ENCODE data around the gene APOO.

The APOO gene

DNA sequence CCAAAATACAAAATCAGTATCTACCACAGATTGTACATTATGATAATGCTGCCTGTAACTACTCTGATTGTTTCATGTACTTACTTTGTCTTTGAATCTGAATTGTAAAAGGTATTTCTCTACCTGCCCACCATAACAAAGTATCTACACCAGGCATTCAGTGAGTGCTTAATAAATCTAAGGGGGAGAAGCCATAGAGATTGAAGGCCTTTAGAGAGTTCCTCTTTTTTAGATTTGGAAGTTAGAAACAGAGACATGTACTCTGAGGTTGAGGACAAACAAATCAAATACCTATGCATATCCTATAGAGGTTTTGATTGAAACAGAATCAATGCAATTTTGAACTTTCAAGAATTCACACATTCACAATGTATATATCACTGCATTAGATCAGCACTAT, 82.1 kb downstream of the APOO start:
- Histone ChIP-seq H3K9me3 (ENCODE audit: control insufficient read depth in 2 of 2, low read length in 2 of 2) (no peaks in the 10 kb centered on the region), H3K27me3 (ENCODE audit: control insufficient read depth in 2 of 2, insufficient read depth in 2 of 2, low read length in 2 of 2) (no peaks in the 10 kb centered on the region), H3K27ac (ENCODE audit: low read depth in 2 of 2, low read length in 2 of 2) (no peak overlapping the region), H3K4me3 (ENCODE audit: low read length in 2 of 2) (no peak overlapping the region), H3K9ac (ENCODE audit: low read depth in 1 of 2, low read length in 2 of 2) (no peak overlapping the region), H3K36me3 (ENCODE audit: control insufficient read depth in 2 of 2, insufficient read depth in 2 of 2, low read length in 2 of 2) (no peaks in the 10 kb centered on the region), H3K4me1 (ENCODE audit: control insufficient read depth in 2 of 2, insufficient read depth in 2 of 2, low read length in 2 of 2) (peaks cover 5 to 6% of the 10 kb centered on the region in 2 donors)

DNA sequence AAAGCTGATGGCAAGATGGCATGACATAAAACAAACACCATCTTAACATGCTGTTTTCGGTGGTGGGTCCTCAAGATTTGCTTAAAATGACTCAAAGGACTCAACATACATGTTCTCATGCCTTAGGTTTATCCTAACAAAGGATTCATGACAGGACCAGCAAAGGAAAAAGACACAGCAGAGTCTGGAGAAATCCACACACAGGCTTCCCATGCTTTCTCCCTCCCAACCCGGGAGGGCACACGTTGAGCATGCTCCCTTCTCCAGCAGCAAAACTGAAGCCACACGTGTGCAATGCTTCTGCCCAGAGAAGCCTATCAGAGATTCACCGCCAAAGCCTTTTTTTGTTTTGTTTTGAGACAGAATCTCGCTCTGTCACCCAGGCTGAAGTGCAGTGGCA, 84.9 kb downstream of the APOO start:
- peak overlapping the region in 1 of 2 donors; percentile 7 for H3K4me3 ChIP-seq (ENCODE audit: low read length in 2 of 2)
- no peaks in the 10 kb centered on the region for H3K27me3 ChIP-seq (ENCODE audit: control insufficient read depth in 2 of 2, insufficient read depth in 2 of 2, low read length in 2 of 2)
- H3K36me3 ChIP-seq (ENCODE audit: control insufficient read depth in 2 of 2, insufficient read depth in 2 of 2, low read length in 2 of 2) = no peaks in the 10 kb centered on the region
- H3K9me3 ChIP-seq (ENCODE audit: control insufficient read depth in 2 of 2, low read length in 2 of 2) = no peaks in the 10 kb centered on the region
- H3K4me1 ChIP-seq (ENCODE audit: control insufficient read depth in 2 of 2, insufficient read depth in 2 of 2, low read length in 2 of 2) = peaks cover 5 to 6% of the 10 kb centered on the region in 2 donors
- H3K9ac ChIP-seq (ENCODE audit: low read depth in 1 of 2, low read length in 2 of 2) = peak overlapping the region in 1 of 2 donors; percentile 24
- H3K27ac ChIP-seq (ENCODE audit: low read depth in 2 of 2, low read length in 2 of 2) = peak overlapping the region; percentile 51 to 69

DNA sequence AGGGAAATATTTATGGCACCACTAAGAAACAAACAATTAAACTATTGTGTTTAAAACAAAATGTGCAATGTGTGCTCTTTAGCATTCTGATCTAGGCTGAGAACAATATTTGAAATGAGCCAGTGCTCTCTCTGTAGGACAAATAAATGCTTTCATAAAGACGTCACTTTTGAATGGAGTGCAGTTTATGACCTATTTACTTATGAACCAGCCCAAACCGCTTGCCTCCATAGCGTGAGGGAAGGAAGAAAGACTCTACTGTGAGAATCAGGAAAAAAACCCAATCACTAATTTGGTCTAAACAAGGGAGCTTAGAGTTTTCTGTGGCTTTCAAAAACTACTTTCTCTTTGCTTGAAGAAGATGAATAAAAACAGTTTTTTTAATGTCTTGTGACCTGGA, 85.3 kb downstream of the APOO start:
- H3K27me3 ChIP-seq (ENCODE audit: control insufficient read depth in 2 of 2, insufficient read depth in 2 of 2, low read length in 2 of 2) = no peaks in the 10 kb centered on the region
- H3K9me3 ChIP-seq (ENCODE audit: control insufficient read depth in 2 of 2, low read length in 2 of 2) = no peaks in the 10 kb centered on the region
- H3K9ac ChIP-seq (ENCODE audit: low read depth in 1 of 2, low read length in 2 of 2) = no peak overlapping the region
- H3K36me3 ChIP-seq (ENCODE audit: control insufficient read depth in 2 of 2, insufficient read depth in 2 of 2, low read length in 2 of 2) = no peaks in the 10 kb centered on the region
- peak overlapping the region; percentile 69 to 82 for H3K27ac ChIP-seq (ENCODE audit: low read depth in 2 of 2, low read length in 2 of 2)
- peak overlapping the region in 1 of 2 donors; percentile 7 for H3K4me3 ChIP-seq (ENCODE audit: low read length in 2 of 2)
- peaks cover 5 to 6% of the 10 kb centered on the region in 2 donors for H3K4me1 ChIP-seq (ENCODE audit: control insufficient read depth in 2 of 2, insufficient read depth in 2 of 2, low read length in 2 of 2)

DNA sequence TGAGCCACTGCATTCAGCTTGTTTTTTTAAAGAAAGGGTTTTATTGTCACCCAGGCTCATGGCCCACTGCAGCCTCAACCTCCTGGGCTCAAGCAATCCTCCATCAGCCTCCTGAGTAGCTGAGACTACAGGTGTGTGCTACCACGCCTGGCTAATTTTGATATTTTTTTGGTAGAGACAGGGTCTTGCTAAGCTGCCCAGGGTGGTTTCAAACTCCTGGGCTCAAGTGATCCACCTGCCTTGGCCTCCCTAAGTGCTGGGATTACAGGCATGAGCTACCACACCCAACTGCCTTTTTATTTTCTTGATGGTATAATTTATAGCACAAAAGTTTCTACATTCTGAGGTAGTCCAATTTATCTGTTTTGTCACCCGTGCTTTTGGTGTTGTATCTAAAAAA, 85.9 kb downstream of the APOO start:
- no peaks in the 10 kb centered on the region for H3K9me3 ChIP-seq (ENCODE audit: control insufficient read depth in 2 of 2, low read length in 2 of 2)
- peak overlapping the region; percentile 69 to 82 for H3K27ac ChIP-seq (ENCODE audit: low read depth in 2 of 2, low read length in 2 of 2)
- no peak overlapping the region for H3K4me3 ChIP-seq (ENCODE audit: low read length in 2 of 2)
- H3K4me1 ChIP-seq (ENCODE audit: control insufficient read depth in 2 of 2, insufficient read depth in 2 of 2, low read length in 2 of 2) = peaks cover 6 to 9% of the 10 kb centered on the region in 2 donors
- no peaks in the 10 kb centered on the region for H3K36me3 ChIP-seq (ENCODE audit: control insufficient read depth in 2 of 2, insufficient read depth in 2 of 2, low read length in 2 of 2)
- peak overlapping the region in 1 of 2 donors; percentile 47 for H3K9ac ChIP-seq (ENCODE audit: low read depth in 1 of 2, low read length in 2 of 2)
- no peaks in the 10 kb centered on the region for H3K27me3 ChIP-seq (ENCODE audit: control insufficient read depth in 2 of 2, insufficient read depth in 2 of 2, low read length in 2 of 2)

DNA sequence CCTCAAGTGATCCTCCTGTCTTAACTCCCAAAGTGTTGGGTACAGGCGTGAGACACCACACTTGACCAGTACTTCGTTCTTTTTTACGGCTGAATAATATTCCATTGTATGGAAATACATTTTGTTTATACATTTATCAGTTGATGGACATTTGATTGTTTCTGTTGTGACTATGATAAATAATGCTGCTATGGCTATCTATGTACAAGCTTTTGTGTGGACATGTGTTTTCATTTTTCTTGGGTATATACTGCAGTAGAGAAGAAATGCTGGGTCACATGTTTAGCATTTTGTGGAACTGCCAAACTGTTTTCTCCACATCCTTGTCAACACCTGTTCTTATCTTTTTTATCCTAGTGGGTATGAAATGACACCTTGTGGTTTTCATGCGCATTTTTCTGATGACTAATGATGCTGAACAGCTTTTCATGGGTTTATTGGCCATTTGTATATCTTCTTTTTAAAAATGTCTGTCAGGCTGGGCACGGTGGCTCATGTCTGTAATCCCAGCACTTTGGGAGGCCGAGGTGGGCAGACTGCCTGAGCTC, 87.4 kb downstream of the APOO start:
- H3K9ac ChIP-seq (ENCODE audit: low read depth in 1 of 2, low read length in 2 of 2) = no peak overlapping the region
- H3K9me3 ChIP-seq (ENCODE audit: control insufficient read depth in 2 of 2, low read length in 2 of 2) = no peaks in the 10 kb centered on the region
- no peaks in the 10 kb centered on the region for H3K27me3 ChIP-seq (ENCODE audit: control insufficient read depth in 2 of 2, insufficient read depth in 2 of 2, low read length in 2 of 2)
- H3K4me1 ChIP-seq (ENCODE audit: control insufficient read depth in 2 of 2, insufficient read depth in 2 of 2, low read length in 2 of 2) = peaks cover 6 to 18% of the 10 kb centered on the region in 2 donors
- H3K4me3 ChIP-seq (ENCODE audit: low read length in 2 of 2) = no peak overlapping the region
- H3K36me3 ChIP-seq (ENCODE audit: control insufficient read depth in 2 of 2, insufficient read depth in 2 of 2, low read length in 2 of 2) = no peaks in the 10 kb centered on the region
- peak overlapping the region in 1 of 2 donors; percentile 30 for H3K27ac ChIP-seq (ENCODE audit: low read depth in 2 of 2, low read length in 2 of 2)

DNA sequence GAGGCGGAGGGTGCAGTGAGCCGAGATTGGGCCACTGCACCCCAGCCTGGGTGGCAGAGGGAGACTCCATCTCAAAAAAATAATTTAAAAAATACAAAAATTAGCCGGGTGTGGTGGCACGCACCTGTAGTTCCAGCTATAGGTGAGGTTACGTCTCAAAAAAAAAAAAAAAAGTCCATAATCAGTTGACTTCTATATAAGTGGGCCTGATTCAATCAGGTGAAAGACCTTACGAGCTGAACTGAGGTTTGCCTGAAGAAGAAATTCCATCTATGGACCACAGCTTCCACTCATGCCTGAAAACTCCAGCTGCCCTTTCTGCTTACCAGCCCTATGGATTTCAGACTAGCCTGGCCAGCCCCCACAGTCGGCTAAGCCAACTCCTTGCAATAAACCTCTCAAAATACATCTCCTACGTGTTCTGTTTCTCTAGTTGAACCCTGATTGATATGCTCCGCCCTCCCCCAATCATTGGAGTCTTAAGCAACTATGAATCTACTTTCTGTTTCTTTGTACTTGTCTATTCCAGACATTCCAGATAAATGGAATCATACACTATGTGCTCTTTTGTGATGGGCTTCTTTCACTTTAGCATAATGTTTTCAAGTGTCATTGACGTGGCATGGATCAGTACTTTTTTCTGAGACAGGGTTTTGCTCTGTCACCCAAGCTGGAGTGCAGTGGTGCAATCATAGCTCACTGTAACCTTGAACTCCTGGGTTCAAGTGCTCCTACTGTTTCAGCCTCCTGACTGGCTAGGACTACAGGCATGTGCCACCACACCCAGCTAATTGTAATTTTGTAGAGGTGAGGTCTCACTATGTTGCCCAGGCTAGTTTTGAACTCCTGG, 88.1 kb downstream of the APOO start:
- Histone ChIP-seq H3K27ac (ENCODE audit: low read depth in 2 of 2, low read length in 2 of 2) (peak overlapping the region in 1 of 2 donors; percentile 30), H3K4me3 (ENCODE audit: low read length in 2 of 2) (no peak overlapping the region), H3K9ac (ENCODE audit: low read depth in 1 of 2, low read length in 2 of 2) (no peak overlapping the region), H3K36me3 (ENCODE audit: control insufficient read depth in 2 of 2, insufficient read depth in 2 of 2, low read length in 2 of 2) (no peaks in the 10 kb centered on the region), H3K4me1 (ENCODE audit: control insufficient read depth in 2 of 2, insufficient read depth in 2 of 2, low read length in 2 of 2) (peaks cover 6 to 18% of the 10 kb centered on the region in 2 donors), H3K27me3 (ENCODE audit: control insufficient read depth in 2 of 2, insufficient read depth in 2 of 2, low read length in 2 of 2) (no peaks in the 10 kb centered on the region), H3K9me3 (ENCODE audit: control insufficient read depth in 2 of 2, low read length in 2 of 2) (no peaks in the 10 kb centered on the region)

DNA sequence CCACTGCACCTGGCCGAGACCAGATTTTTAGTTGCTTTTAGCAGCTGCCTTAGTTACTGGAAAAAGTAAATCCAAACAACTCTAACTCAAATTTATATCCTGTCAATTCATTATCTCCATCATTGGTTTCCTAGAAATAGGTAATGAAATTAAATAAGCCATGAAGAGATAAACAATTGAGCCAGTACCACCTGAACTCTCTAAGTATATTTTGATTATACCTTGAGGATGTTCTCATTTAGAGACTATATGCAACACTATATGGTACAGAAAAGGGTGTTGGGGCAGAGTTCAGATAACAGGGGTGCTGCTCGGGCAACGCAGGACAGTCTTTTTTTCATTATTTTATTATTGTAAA, 89.8 kb downstream of the APOO start:
- no peak overlapping the region for H3K4me3 ChIP-seq (ENCODE audit: low read length in 2 of 2)
- H3K27me3 ChIP-seq (ENCODE audit: control insufficient read depth in 2 of 2, insufficient read depth in 2 of 2, low read length in 2 of 2) = no peaks in the 10 kb centered on the region
- H3K9me3 ChIP-seq (ENCODE audit: control insufficient read depth in 2 of 2, low read length in 2 of 2) = no peaks in the 10 kb centered on the region
- H3K27ac ChIP-seq (ENCODE audit: low read depth in 2 of 2, low read length in 2 of 2) = no peak overlapping the region
- H3K4me1 ChIP-seq (ENCODE audit: control insufficient read depth in 2 of 2, insufficient read depth in 2 of 2, low read length in 2 of 2) = peaks cover 6 to 18% of the 10 kb centered on the region in 2 donors
- H3K36me3 ChIP-seq (ENCODE audit: control insufficient read depth in 2 of 2, insufficient read depth in 2 of 2, low read length in 2 of 2) = no peaks in the 10 kb centered on the region
- no peak overlapping the region for H3K9ac ChIP-seq (ENCODE audit: low read depth in 1 of 2, low read length in 2 of 2)

DNA sequence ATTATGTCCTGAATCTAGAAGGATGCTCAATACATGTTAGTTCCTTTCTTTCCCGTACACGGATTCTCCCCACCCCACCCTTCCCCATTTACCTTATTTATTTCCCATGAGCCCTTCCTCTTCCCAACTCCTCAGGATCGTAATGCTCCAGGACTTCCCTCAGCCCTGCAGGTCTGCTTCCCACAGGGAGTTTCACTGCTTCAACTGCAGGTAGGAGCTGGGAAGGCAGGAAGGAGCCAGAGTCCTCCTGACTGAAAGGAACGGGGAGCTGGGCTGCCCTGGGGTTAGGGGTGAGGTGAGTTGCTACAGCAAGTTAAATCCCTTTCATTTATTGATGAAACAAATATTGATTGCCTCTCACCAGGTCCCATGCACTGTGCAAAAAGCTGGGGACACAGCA, 91.6 kb downstream of the APOO start:
- Histone ChIP-seq H3K4me3 (ENCODE audit: low read length in 2 of 2) (no peak overlapping the region), H3K4me1 (ENCODE audit: control insufficient read depth in 2 of 2, insufficient read depth in 2 of 2, low read length in 2 of 2) (peaks cover 0 to 13% of the 10 kb centered on the region in 2 donors), H3K27ac (ENCODE audit: low read depth in 2 of 2, low read length in 2 of 2) (no peak overlapping the region), H3K9ac (ENCODE audit: low read depth in 1 of 2, low read length in 2 of 2) (no peak overlapping the region), H3K9me3 (ENCODE audit: control insufficient read depth in 2 of 2, low read length in 2 of 2) (no peaks in the 10 kb centered on the region), H3K27me3 (ENCODE audit: control insufficient read depth in 2 of 2, insufficient read depth in 2 of 2, low read length in 2 of 2) (no peaks in the 10 kb centered on the region), H3K36me3 (ENCODE audit: control insufficient read depth in 2 of 2, insufficient read depth in 2 of 2, low read length in 2 of 2) (no peaks in the 10 kb centered on the region)

DNA sequence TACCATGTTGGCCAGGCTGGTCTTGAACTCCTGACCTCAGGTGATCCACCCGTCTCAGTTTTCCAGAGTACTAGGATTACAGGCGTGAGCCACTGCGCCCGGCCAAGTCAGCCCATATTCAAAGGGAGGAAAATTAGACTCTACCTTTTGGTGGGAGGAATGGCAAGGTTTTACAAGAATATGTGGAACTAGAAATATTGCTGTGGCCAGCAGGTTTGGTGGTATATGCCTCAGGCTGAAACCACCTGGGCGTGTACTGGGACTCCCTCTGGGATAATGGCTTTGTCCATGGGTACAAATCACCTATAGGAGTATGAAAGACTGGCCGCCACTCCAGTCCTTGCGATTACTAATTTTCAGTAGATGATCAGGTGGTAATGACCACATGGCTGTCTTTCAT, 92.4 kb downstream of the APOO start:
- no peak overlapping the region for H3K27ac ChIP-seq (ENCODE audit: low read depth in 2 of 2, low read length in 2 of 2)
- H3K36me3 ChIP-seq (ENCODE audit: control insufficient read depth in 2 of 2, insufficient read depth in 2 of 2, low read length in 2 of 2) = no peaks in the 10 kb centered on the region
- peaks cover 0 to 13% of the 10 kb centered on the region in 2 donors for H3K4me1 ChIP-seq (ENCODE audit: control insufficient read depth in 2 of 2, insufficient read depth in 2 of 2, low read length in 2 of 2)
- no peaks in the 10 kb centered on the region for H3K27me3 ChIP-seq (ENCODE audit: control insufficient read depth in 2 of 2, insufficient read depth in 2 of 2, low read length in 2 of 2)
- no peaks in the 10 kb centered on the region for H3K9me3 ChIP-seq (ENCODE audit: control insufficient read depth in 2 of 2, low read length in 2 of 2)
- H3K4me3 ChIP-seq (ENCODE audit: low read length in 2 of 2) = no peak overlapping the region
- no peak overlapping the region for H3K9ac ChIP-seq (ENCODE audit: low read depth in 1 of 2, low read length in 2 of 2)

DNA sequence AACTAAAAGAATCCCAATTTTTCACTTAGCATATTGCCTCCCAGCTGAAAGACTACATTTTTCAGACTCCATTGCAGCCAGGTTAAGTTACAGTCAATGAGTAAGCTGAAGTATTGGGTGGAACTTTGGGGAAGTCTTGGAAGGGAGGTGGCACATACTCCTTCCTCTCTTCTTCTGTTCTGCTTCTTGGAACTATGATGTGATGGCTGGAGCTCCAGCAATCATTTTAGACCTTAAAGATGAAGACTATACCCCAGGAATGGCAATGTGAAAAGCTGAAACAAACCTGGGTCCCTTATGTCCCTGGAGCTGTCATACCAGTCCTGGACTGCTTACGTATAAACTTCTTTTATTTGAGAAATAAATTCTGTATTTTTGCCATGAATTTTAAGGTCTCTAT, 93.9 kb downstream of the APOO start:
- H3K4me3 ChIP-seq (ENCODE audit: low read length in 2 of 2) = no peak overlapping the region
- no peaks in the 10 kb centered on the region for H3K36me3 ChIP-seq (ENCODE audit: control insufficient read depth in 2 of 2, insufficient read depth in 2 of 2, low read length in 2 of 2)
- no peaks in the 10 kb centered on the region for H3K9me3 ChIP-seq (ENCODE audit: control insufficient read depth in 2 of 2, low read length in 2 of 2)
- no peaks in the 10 kb centered on the region for H3K27me3 ChIP-seq (ENCODE audit: control insufficient read depth in 2 of 2, insufficient read depth in 2 of 2, low read length in 2 of 2)
- peaks cover 0 to 13% of the 10 kb centered on the region in 2 donors for H3K4me1 ChIP-seq (ENCODE audit: control insufficient read depth in 2 of 2, insufficient read depth in 2 of 2, low read length in 2 of 2)
- H3K27ac ChIP-seq (ENCODE audit: low read depth in 2 of 2, low read length in 2 of 2) = no peak overlapping the region
- no peak overlapping the region for H3K9ac ChIP-seq (ENCODE audit: low read depth in 1 of 2, low read length in 2 of 2)
